GM12873 (cell line): ENCODE data around the gene OR9G1.

ENCODE experiments used
- CTCF ChIP-seq: IDR thresholded peaks from 2 replicates; pipeline ENCODE4 v1.5.1; 2012; ENCODE audit warnings: low read depth, mild to moderate bottlenecking, moderate library complexity, low read length, control low read depth; ENCODE audit not compliant: insufficient read depth; ENCODE audit errors: missing control alignments

The OR9G1 gene

GRCh38 chr11:56698795-56699194 lies at the start of gene OR9G1:
OR9G1 (plus strand) TSS chr11:56699095; CDS start chr11:56700388, 1,293 bp downstream.
- TF ChIP-seq CTCF = no peak

- TF ChIP-seq CTCF = no peak
Measured at GRCh38 chr11:56659755-56660154, 39.1 kb upstream of the OR9G1 start.

GRCh38 chr11:56663386-56663785 lies 35.5 kb upstream of the OR9G1 start, which contains the start of gene OR5AR1:
OR5AR1 (plus strand) TSS chr11:56663686; CDS start chr11:56663686, 0 bp downstream.
- no peak for TF ChIP-seq CTCF

- no peak for TF ChIP-seq CTCF
Measured at GRCh38 chr11:56670984-56671383, 27.9 kb upstream of the OR9G1 start.

- no peak for TF ChIP-seq CTCF
Measured at GRCh38 chr11:56688554-56689100, 10.3 kb upstream of the OR9G1 start.

- no peak for TF ChIP-seq CTCF
Measured at GRCh38 chr11:56693428-56693827, 5.5 kb upstream of the OR9G1 start.

- no peak for TF ChIP-seq CTCF
Measured at GRCh38 chr11:56700242-56700913, 1.5 kb downstream of the OR9G1 start.
